Fibroblast of lung (primary cell): Measurements from ENCODE around the gene SULF2. TPM values are rescaled to one million over a fixed set of nuclear protein-coding genes. Genes with fewer than 3 reads are reported as not detected.

Experiments used
- DNase-seq, 2 donors: peaks; one replicate each; pipeline versions ENCODE4 v3.0.0 to v3.0.0-alpha.2; 2010; ENCODE audit warnings: low read depth in 2 of 2
- H2AFZ ChIP-seq: 2 replicates; pipeline ENCODE4 v1.5.1; 2012; ENCODE audit warnings: low read length, control low read depth, inconsistent platforms
- H3K27ac ChIP-seq: 2 replicates; pipeline ENCODE4 v1.5.1; 2011; ENCODE audit warnings: low read length, control low read depth; ENCODE audit not compliant: insufficient read depth
- H3K27me3 ChIP-seq: 2 replicates; pipeline ENCODE4 v1.5.1; 2011; ENCODE audit warnings: mild to moderate bottlenecking, low read length; ENCODE audit not compliant: control insufficient read depth, insufficient read depth
- H3K36me3 ChIP-seq: 2 replicates; pipeline ENCODE4 v1.5.1; 2011; ENCODE audit warnings: low read length; ENCODE audit not compliant: control insufficient read depth, insufficient read depth
- H3K4me1 ChIP-seq: 2 replicates; pipeline ENCODE4 v1.5.1; 2011; ENCODE audit warnings: low read length; ENCODE audit not compliant: control insufficient read depth, insufficient read depth; ENCODE audit errors: extremely low read depth
- H3K4me2 ChIP-seq: 2 replicates; pipeline ENCODE4 v1.5.1; 2011; ENCODE audit warnings: low read length, control low read depth; ENCODE audit not compliant: insufficient read depth; ENCODE audit errors: extremely low read depth
- H3K4me3 ChIP-seq, 4 experiments: fragments of 200-600 bp in 1 of 4; sonication (generic) in 1 of 4; replicated peaks in 1 of 4; 2 replicates each; pipeline ENCODE4 v1.5.1; 2011 to 2016; ENCODE audit warnings: low read length in 4 of 4, low read depth in 3 of 4, mild to moderate bottlenecking in 3 of 4, control low read depth in 2 of 4, inconsistent platforms in 1 of 4, mixed read lengths in 1 of 4; ENCODE audit not compliant: insufficient read depth in 1 of 4; ENCODE audit errors: control extremely low read depth in 1 of 4
- H3K79me2 ChIP-seq: 2 replicates; pipeline ENCODE4 v1.5.1; 2012; ENCODE audit warnings: mild to moderate bottlenecking, low read length, inconsistent platforms; ENCODE audit not compliant: control insufficient read depth, insufficient read depth
- H3K9ac ChIP-seq: 2 replicates; pipeline ENCODE4 v1.5.1; 2011; ENCODE audit warnings: mild to moderate bottlenecking, low read length, control low read depth; ENCODE audit not compliant: insufficient read depth
- H3K9me3 ChIP-seq: 2 replicates; pipeline ENCODE4 v1.5.1; 2012; ENCODE audit warnings: low read depth, low read length; ENCODE audit not compliant: control insufficient read depth, insufficient read depth
- H4K20me1 ChIP-seq: 2 replicates; pipeline ENCODE4 v1.5.1; 2011; ENCODE audit warnings: low read length; ENCODE audit not compliant: control insufficient read depth, insufficient read depth; ENCODE audit errors: extremely low read depth
- EZH2 ChIP-seq: IDR thresholded peaks from 2 replicates; pipeline ENCODE4 v1.5.1; 2012; ENCODE audit warnings: low read length, control low read depth, mild to moderate bottlenecking; ENCODE audit errors: missing control alignments
- polyA plus RNA-seq, 2 donors: library from polyadenylated mRNA; depleted of rRNA in 1 of 2; stranded (reverse) in 1 of 2; unstranded in 1 of 2; fragments of >200 nt; gene quantifications; 2 replicates each; pipeline ENCODE4 v1.2.1, GENCODE V29; 2011 to 2012; ENCODE audit warnings: missing spikeins in 1 of 2
- total RNA-seq: library from RNA; depleted of rRNA; stranded (reverse); fragments of >200 nt; gene quantifications from 2 replicates; pipeline ENCODE4 v1.2.1, GENCODE V29; 2014
- TF ChIP-seq, protein P1 (sequence below), 2 donors: IDR thresholded peaks in 1 of 2; conservative IDR thresholded peaks in 1 of 2; 1 replicate in 1 of 2; 2 replicates in 1 of 2; pipeline ENCODE4 v1.5.1; 2011 to 2012; ENCODE audit warnings: low read length in 2 of 2, control low read depth in 1 of 2, inconsistent platforms in 1 of 2, low read depth in 1 of 2, mild to moderate bottlenecking in 1 of 2

The SULF2 gene
- total and polyA plus RNA-seq, 2 donors (not counting 1 experiment from before 2014, with no cell fraction given), result 0.26 to 9.6 TPM

DNA sequence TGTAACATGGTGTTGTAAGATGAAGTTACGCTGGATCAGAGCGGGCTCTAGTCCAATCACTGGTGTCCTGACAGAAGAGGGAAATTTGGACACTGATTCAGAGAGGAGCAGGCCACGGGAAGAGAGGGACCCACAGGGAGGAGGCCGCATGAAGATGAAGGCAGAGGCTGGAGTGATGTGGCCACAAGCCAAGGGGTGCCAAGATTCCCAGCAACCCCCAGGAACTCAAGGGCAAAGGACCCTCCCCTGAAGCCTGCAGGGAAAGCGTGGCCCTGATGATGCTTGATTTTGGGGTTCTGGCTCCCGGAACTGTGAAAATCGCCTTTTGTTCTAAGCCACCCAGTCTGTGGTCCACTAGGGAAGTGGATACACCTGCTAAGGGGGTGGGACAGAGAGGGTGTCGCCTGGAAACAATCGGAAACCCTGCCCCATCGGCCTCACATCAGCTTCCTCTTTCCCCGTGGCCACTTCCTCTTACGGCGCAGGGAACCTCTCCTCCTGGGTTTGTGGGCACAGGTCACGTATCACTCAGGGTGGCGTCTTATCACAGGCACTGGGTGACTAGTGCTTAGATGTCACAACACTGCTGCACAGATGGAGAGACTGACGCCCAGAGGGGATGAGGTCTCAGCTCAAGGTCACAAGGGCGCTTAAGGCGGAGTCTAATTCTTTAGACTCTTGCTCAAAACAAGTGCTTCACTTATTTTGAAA is 58.0 kb downstream of the SULF2 start:
- no peak overlapping the region for H3K9ac ChIP-seq
- H3K4me3 ChIP-seq, result no peak overlapping the region
- H3K27ac ChIP-seq, result no peak overlapping the region
- H3K36me3 ChIP-seq, result no peaks in the 10 kb centered on the region
- no peak overlapping the region for H2AFZ ChIP-seq
- H3K4me2 ChIP-seq, result no peak overlapping the region
- H3K9me3 ChIP-seq, result no peaks in the 10 kb centered on the region
- H3K27me3 ChIP-seq, result no peaks in the 10 kb centered on the region
- DNase-seq, result no peak
- H3K4me1 ChIP-seq, result no peaks in the 10 kb centered on the region
- H3K79me2 ChIP-seq, result no peaks in the 10 kb centered on the region
- no peaks in the 10 kb centered on the region for H4K20me1 ChIP-seq
- TF ChIP-seq, protein P1, sequence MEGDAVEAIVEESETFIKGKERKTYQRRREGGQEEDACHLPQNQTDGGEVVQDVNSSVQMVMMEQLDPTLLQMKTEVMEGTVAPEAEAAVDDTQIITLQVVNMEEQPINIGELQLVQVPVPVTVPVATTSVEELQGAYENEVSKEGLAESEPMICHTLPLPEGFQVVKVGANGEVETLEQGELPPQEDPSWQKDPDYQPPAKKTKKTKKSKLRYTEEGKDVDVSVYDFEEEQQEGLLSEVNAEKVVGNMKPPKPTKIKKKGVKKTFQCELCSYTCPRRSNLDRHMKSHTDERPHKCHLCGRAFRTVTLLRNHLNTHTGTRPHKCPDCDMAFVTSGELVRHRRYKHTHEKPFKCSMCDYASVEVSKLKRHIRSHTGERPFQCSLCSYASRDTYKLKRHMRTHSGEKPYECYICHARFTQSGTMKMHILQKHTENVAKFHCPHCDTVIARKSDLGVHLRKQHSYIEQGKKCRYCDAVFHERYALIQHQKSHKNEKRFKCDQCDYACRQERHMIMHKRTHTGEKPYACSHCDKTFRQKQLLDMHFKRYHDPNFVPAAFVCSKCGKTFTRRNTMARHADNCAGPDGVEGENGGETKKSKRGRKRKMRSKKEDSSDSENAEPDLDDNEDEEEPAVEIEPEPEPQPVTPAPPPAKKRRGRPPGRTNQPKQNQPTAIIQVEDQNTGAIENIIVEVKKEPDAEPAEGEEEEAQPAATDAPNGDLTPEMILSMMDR (conservative IDR thresholded peaks at IDR 0.05 in 1 of 2, IDR thresholded peaks at IDR 0.05 in 1 of 2; ENCODE audit: low read depth in 1 of 2, low read length in 2 of 2), result no peak
- TF ChIP-seq EZH2, result no peak

DNA sequence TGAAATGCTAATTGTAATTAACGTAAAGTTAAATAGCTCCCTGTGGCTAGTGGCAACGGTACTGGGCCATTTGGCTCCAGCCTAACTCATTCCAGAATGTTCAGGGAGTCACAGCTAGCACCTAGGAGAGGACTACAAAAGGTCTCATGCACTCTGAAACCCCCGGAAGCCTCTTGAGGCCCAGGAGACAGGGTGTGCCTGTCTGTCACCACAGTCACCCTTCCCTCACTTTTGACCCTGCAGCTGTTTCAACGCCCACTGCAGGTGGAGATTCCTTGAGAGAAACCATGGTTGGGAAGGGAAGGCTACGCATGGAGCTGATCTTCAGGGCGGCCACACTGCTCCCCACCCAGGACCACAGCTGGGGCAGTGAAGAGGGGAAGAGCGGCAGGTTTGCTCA is 58.6 kb downstream of the SULF2 start:
- H3K4me2 ChIP-seq, result no peak overlapping the region
- H3K36me3 ChIP-seq, result no peaks in the 10 kb centered on the region
- no peak for TF ChIP-seq EZH2
- TF ChIP-seq, protein P1 (conservative IDR thresholded peaks at IDR 0.05 in 1 of 2, IDR thresholded peaks at IDR 0.05 in 1 of 2; ENCODE audit: low read depth in 1 of 2, low read length in 2 of 2), result no peak

DNA sequence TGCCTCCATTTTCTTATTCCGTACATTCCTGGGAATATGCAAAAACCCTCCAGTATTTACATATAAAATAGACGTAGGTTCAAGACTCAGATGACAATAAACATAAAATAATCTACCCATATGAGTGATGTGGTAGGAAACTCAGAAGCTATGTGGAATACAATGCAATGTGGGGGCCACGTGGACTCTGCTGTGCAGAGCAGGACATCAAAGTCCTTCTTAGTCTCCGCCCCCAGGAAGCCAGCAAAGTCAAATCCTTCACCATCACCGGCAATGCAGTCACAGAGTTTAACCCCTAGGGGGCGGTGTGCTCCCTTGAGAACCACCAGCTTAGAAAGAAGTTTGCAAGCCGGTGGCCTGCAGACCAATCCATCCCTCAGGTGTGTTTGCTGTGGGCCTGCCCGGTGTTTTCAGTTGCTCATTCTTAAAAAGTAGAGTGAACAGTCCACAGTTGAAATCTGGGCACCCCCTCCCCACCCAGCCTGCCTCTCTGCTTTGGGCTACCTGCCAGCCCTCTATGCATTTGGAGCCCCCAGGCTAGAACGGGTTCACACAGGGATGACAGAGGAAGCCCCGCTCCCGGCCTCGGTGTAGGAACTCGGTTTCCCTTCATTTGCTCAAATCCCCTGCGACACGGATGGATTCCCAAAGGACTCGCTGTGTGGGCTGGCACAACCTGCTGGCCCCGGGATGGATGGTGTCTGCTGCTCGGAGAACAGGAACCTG is 59.9 kb downstream of the SULF2 start:
- no peaks in the 10 kb centered on the region for H3K9me3 ChIP-seq
- no peak for TF ChIP-seq EZH2
- TF ChIP-seq, protein P1 (conservative IDR thresholded peaks at IDR 0.05 in 1 of 2, IDR thresholded peaks at IDR 0.05 in 1 of 2; ENCODE audit: low read depth in 1 of 2, low read length in 2 of 2), result peak; percentile 70 to 89
- no peaks in the 10 kb centered on the region for H3K4me1 ChIP-seq
- H3K9ac ChIP-seq, result no peak overlapping the region
- no peaks in the 10 kb centered on the region for H3K79me2 ChIP-seq
- peak; percentile 77 to 80 for DNase-seq
- no peak overlapping the region for H3K27ac ChIP-seq
- no peaks in the 10 kb centered on the region for H4K20me1 ChIP-seq
- H2AFZ ChIP-seq, result no peak overlapping the region
- no peak overlapping the region for H3K4me2 ChIP-seq
- H3K27me3 ChIP-seq, result no peaks in the 10 kb centered on the region
- no peak overlapping the region for H3K4me3 ChIP-seq
- no peaks in the 10 kb centered on the region for H3K36me3 ChIP-seq

More for the DNA sequence above, 58.6 kb downstream of the SULF2 start:
- Histone ChIP-seq H4K20me1 (no peaks in the 10 kb centered on the region), H3K4me3 (no peak overlapping the region), H3K4me1 (no peaks in the 10 kb centered on the region), H3K9ac (no peak overlapping the region), H2AFZ (no peak overlapping the region), H3K27me3 (no peaks in the 10 kb centered on the region), H3K27ac (no peak overlapping the region), H3K79me2 (no peaks in the 10 kb centered on the region), H3K9me3 (no peaks in the 10 kb centered on the region)
- no peak for DNase-seq
